GM12891 (cell line): ENCODE measurements around the gene NIF3L1. TPM values are rescaled to one million over a fixed set of nuclear protein-coding genes. Genes with fewer than 3 reads are reported as not detected.
A peak's percentile ranks its signal among the peaks of the same experiment; 100 is the strongest.

Experiments used
- DNase-seq: peaks from one replicate; pipeline ENCODE4 v3.0.0; 2011; ENCODE audit warnings: low spot score; ENCODE audit not compliant: insufficient read length
- FAIRE-seq: peaks from 2 replicates; lab custom pipeline; 2011; peaks lifted over from hg19 to GRCh38; lab: Jason Lieb, UNC
- PAX5 ChIP-seq: IDR thresholded peaks from 2 replicates; pipeline ENCODE4 v1.6.1; 2011; ENCODE audit warnings: low read length, moderate library complexity, mild to moderate bottlenecking; ENCODE audit not compliant: insufficient read depth, severe bottlenecking
- POLR2A ChIP-seq: IDR thresholded peaks from 2 replicates; pipeline ENCODE4 v1.6.1; 2011; ENCODE audit warnings: low read depth, low read length, control low read depth
- POLR2AphosphoS5 ChIP-seq: IDR thresholded peaks from 2 replicates; pipeline ENCODE4 v1.6.1; 2011; ENCODE audit warnings: low read depth, low read length, control low read depth
- POU2F2 ChIP-seq: IDR thresholded peaks from 2 replicates; pipeline ENCODE4 v1.6.1; 2011; ENCODE audit warnings: low read depth, mild to moderate bottlenecking, control low read depth, low read length, moderate library complexity
- SPI1 ChIP-seq: IDR thresholded peaks from 2 replicates; pipeline ENCODE4 v1.6.1; 2011; ENCODE audit warnings: low read depth, low read length, control low read depth
- TAF1 ChIP-seq: IDR thresholded peaks from 2 replicates; pipeline ENCODE4 v1.6.1; 2011; ENCODE audit warnings: low read depth, low read length, control low read depth
- polyA plus RNA-seq: library from polyadenylated mRNA; unstranded; fragments of >200 nt; gene quantifications from one replicate; pipeline ENCODE4 v1.2.1, GENCODE V29; 2012; ENCODE audit warnings: low read depth, missing spikeins, inconsistent platforms; ENCODE audit not compliant: missing spikeins

NIF3L1 gene, protein sequence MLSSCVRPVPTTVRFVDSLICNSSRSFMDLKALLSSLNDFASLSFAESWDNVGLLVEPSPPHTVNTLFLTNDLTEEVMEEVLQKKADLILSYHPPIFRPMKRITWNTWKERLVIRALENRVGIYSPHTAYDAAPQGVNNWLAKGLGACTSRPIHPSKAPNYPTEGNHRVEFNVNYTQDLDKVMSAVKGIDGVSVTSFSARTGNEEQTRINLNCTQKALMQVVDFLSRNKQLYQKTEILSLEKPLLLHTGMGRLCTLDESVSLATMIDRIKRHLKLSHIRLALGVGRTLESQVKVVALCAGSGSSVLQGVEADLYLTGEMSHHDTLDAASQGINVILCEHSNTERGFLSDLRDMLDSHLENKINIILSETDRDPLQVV
- polyA plus RNA-seq: 17.8 TPM

DNA sequence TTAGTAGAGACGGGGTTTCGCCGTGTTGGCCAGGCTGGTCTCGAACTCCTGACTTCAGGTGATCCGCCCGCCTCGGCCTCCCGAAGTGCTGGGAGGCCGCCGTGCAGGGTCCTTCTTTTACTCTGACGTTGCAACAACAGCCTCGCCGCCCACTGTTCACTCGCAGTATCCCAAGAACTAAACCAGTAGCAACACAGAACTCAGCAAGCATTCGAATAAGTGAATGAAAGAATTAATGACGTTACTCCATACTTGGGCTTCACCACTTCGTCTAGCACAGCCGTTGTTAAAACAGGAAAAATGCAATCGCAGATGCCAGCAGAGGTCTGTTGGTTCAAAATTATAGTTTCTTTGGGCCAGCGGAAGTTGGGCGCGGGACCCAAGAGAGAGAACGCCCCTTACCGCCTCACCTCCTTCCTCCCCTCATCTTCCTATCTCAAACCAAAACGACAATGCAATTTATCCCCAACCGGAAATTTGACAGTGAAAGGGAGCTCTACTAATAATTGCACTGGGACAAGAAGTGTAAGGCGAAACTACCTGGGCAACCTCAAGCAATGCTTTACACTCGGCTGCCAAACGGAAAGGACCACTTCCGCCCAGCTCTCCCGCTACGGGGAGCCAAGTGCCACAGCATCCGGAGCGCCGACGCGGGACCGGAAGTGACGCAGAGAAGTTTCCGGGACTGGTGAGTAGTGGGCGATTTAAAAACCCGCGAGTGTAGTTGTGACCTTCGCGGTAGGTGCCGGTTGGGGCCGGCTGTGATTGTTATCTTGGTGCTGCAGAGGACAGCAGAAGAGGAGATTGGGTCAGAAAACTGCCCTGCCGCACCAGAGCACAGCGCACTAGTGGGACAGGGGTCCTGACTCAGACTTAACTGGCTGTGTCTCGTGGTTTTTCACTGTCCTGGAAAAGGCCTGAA, at the start of gene NIF3L1, which contains the start of gene PPIL3:
Gene NIF3L1, plus strand, starts transcription at position 668 of the 922 bp plus-strand sequence. CDS start 2,573 bp downstream, outside the sequence.
Gene PPIL3, minus strand, starts transcription at position 374 of the 922 bp plus-strand sequence. CDS start 1,462 bp downstream, outside the sequence.
- TF ChIP-seq SPI1 (peak; percentile 56), POU2F2 (peak; percentile 64), POLR2A (peak; percentile 68), POLR2AphosphoS5 (peak; percentile 75), TAF1 (peak; percentile 77), PAX5 (no peak)
- peak; percentile 97 for FAIRE-seq
- peak; percentile 66 for DNase-seq

DNA sequence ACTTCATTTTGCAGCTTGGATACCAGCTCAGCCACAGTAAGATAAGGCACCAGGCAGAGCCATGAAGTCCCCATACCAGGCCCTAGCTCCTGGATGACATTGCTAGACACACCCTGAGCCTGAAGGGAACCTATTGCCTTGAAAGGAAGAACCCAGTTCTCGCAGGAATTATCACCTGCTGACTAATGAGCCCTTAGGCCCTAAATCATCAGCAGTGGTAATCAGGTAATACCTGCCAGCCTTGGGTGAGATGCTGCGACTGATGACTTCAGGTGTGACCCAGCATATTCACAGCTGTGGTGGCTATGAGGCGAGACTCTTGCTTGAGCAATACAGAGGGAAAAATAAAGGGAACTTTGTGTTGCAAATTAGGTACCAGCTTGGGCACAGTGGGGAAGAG, 49.7 kb upstream of the NIF3L1 start:
- FAIRE-seq (no peak), DNase-seq (no peak)
- no peak for TF ChIP-seq POLR2AphosphoS5

DNA sequence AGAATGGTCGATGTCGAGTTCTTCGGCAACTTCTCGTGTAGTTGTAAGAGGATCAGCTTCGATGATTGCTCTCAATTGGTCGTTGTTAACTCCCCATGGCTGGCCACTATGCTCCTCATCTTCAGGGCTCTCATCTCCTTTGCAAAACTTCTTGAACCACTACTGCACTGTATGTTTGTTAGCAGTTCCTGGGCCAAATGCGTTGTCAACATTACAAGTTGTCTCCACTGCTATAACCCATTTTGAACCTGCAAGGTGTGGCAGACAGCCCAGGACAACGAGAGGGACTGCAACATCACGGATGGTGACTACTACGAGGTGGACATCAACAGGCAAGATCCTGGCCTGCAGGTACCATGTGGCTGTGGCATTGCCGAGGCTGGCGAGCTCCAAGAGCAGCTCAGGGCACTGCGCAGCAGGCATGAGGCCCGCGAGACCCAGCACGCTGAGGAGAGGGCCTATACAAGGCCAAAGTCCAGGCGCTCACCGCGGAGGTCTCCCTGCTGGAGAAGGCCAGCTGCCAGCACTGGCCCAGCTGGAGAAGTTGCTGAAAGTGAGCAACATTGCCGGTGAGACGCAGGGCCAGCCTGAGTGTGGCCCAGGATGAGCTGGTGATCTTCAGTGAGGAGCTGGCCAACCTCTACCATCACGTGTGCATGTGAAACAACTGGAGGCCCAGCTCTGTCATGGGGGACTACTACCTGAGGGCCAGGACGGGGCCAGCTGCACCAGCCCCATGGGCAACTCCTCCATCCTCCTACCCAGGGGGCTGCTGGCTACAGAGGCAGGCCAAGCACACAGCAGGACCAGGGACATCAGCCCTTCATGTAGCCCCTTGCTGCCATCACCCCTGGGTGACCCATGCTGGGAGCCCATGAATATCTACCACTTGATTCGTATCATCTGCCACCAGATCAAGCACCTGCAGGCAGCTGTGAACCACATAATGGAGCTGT, 44.9 kb upstream of the NIF3L1 start:
- DNase-seq (no peak), FAIRE-seq (no peak)
- TF ChIP-seq POU2F2 (no peak), TAF1 (no peak), POLR2A (no peak), SPI1 (no peak)

DNA sequence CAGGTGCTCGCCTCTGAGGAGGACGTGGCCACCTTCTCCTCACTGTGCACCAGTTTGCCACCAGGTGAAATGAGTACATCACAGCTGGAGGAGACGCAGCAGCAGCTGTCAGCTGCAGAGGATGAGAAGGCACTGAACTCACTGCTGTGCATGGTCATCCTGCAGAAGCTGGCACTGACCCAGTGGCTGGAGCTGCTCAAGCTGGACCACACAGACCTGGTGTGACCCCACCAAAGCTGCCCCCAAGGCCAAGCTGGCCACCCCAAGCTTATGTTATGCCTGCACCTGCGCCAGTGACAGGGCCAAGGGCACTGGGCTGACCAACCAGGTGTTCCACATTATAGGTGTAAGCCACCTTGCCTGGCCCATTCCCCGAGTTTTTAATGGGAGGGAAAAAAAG, 44.0 kb upstream of the NIF3L1 start:
- DNase-seq: no peak
- no peak for FAIRE-seq
- no peak for TF ChIP-seq POLR2A
- no peak for TF ChIP-seq POLR2AphosphoS5
- no peak for TF ChIP-seq PAX5

DNA sequence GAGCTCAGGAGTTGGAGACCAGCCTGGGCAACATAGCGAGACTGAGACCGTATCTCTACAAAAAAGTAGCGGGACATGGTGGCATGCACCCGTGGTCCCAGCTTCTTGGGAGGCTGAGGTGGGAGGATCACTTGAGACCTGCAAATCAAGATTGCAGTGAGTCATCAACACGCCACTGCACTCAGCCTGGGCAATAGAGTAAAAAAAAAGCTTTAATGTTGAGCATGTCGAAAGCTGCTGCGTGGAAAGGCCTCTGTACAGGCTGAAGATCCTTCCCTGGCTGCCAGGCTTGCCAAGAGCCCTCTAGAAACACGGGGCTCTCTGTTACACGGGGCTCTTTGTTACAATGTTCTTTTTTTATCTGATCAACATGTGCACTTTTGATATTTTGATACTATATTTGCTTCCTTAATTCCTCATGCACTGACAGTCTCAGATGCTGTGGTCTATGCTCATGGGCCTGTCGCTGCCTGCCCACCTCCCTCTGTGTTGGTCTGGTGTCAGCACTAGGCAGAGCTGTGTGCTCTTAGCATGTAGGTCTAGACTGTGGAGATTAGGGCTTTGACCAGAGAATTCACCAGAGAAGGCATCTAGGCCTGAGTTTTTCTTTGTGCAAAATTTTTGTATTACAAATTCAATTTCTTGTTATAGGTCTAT, 43.4 kb upstream of the NIF3L1 start:
- FAIRE-seq: no peak
- no peak for DNase-seq
- TF ChIP-seq TAF1: no peak
- TF ChIP-seq SPI1: no peak
- no peak for TF ChIP-seq POU2F2
- TF ChIP-seq POLR2A: no peak
- TF ChIP-seq POLR2AphosphoS5: no peak
- TF ChIP-seq PAX5: no peak

DNA sequence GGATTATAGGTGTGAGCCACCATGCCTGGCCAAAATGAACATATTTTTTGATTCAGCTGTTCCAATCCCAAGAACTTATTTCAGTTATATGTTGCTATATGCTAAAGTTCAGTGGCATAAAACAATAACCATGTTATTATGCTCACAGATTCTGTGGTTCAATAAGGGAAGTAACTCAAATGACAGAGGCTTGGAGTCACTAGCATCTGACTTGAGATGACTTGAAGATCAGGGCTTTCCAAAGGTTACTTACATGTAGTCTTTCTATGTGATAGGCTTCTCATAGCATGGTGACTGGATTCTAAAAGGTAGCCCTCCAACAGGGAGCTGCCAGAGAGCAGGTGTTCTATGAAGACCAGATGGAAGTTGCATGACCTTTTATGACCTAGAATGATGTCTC, 41.9 kb upstream of the NIF3L1 start:
- TF ChIP-seq POLR2A: no peak
- TF ChIP-seq PAX5: no peak
- TF ChIP-seq SPI1: no peak
- no peak for TF ChIP-seq TAF1
- TF ChIP-seq POU2F2: no peak
- TF ChIP-seq POLR2AphosphoS5: no peak
- DNase-seq (no peak), FAIRE-seq (no peak)

DNA sequence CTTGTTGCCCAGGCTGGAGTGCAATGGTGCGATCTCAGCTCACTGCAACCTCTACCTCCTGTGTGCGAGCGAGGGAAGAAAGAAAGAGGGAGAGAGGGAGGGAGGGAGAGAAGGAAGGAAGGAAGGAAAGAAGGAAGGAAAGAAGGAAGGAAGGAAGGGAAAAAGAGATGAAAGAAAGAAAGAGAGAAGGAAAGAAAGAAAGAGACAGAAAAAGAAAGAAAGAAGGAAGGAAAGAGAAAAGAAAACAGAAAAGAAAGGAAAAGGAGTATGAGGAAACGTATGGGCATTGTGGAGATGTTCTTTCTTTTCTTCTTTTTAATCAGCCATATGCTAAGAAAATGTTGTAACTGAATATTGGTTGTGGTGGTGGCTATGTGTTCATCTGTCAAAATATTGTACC, 41.2 kb upstream of the NIF3L1 start:
- FAIRE-seq (no peak), DNase-seq (no peak)
- no peak for TF ChIP-seq POLR2AphosphoS5
- no peak for TF ChIP-seq POU2F2
- TF ChIP-seq TAF1: no peak
- TF ChIP-seq POLR2A: no peak

DNA sequence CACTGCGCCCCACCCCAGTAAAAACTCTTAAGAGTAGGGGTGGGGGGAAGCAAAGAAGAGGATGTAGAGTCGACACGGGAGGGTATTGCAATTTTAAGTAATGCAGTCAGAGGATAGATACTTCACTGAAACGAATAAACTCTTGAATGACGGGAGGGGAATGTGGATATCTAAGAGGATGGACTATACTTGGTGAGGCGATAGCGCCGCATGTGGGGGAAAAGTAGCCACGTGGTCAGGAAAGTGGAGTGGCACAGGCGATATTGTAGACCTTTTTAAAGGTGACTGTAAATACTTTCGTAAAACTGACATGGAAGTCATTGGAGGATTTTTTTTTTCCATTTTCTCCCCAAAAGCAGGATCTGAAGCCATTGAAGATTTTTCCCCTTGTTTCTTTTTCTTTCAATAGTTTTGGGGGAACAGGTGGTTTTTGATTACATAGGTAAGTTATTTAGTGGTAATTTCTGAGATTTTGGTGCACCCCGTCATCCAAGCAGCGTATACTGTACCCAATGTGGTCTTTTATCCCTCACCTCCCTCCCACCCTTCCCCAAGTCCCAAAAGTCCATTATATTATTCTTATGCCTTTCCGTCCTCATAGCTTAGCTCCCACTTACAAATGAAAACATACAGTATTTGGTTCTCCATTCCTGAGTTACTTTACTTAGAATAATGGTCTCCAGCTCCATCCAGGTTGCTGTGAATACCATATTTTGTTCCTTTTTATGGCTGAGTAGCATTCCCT, 38.5 kb upstream of the NIF3L1 start:
- no peak for DNase-seq
- no peak for FAIRE-seq
- TF ChIP-seq SPI1 (no peak), POLR2AphosphoS5 (peak; percentile 68; the same call in 1 of the 2 replicates)
